Kidney (tissue), 14 donors: Measurements from ENCODE around the gene WWOX. TPM values are rescaled to one million over a fixed set of nuclear protein-coding genes. Genes with fewer than 3 reads are reported as not detected.

Experiments
- DNase-seq, 5 donors: peaks; one replicate each; pipeline ENCODE4 v3.0.0-alpha.2; 2013 to 2020
- FAIRE-seq: peaks from 2 replicates; lab custom pipeline; 2012; peaks lifted over from hg19 to GRCh38; lab: Jason Lieb, UNC
- H3K27ac ChIP-seq, 2 donors: one replicate each; pipeline ENCODE4 v1.7.0; 2013; ENCODE audit warnings: low read depth in 2 of 2, low read length in 2 of 2, inconsistent platforms in 1 of 2
- H3K27me3 ChIP-seq: one replicate; pipeline ENCODE4 v1.7.1; 2013; ENCODE audit warnings: low read length, inconsistent platforms; ENCODE audit not compliant: control insufficient read depth, insufficient read depth
- H3K36me3 ChIP-seq, 3 donors: one replicate each; pipeline versions ENCODE4 v1.7.0 to v1.7.1; 2013; ENCODE audit warnings: low read length in 3 of 3, control low read depth in 1 of 3, inconsistent platforms in 1 of 3; ENCODE audit not compliant: insufficient read depth in 3 of 3, control insufficient read depth in 2 of 3
- H3K4me1 ChIP-seq, 3 donors: one replicate each; pipeline versions ENCODE4 v1.7.0 to v1.7.1; 2013; ENCODE audit warnings: low read length in 3 of 3, inconsistent platforms in 1 of 3, low read depth in 1 of 3; ENCODE audit not compliant: control insufficient read depth in 2 of 3, insufficient read depth in 2 of 3
- H3K4me3 ChIP-seq, 3 donors: one replicate each; pipeline versions ENCODE4 v1.7.0 to v1.8.1; 2013; ENCODE audit warnings: low read length in 3 of 3, control low read depth in 1 of 3, inconsistent platforms in 1 of 3
- H3K9ac ChIP-seq, 3 donors: one replicate each; pipeline versions ENCODE4 v1.7.0 to v1.7.1; 2013; ENCODE audit warnings: low read length in 3 of 3, control low read depth in 1 of 3, inconsistent platforms in 1 of 3
- H3K9me3 ChIP-seq, 3 donors: one replicate each; pipeline versions ENCODE4 v1.7.0 to v1.7.1; 2013; ENCODE audit warnings: low read length in 3 of 3, control low read depth in 1 of 3, inconsistent platforms in 1 of 3; ENCODE audit not compliant: control insufficient read depth in 2 of 3, insufficient read depth in 1 of 3
- intact Hi-C: fragments of 100-400 bp; cut with DNase I; formaldehyde crosslinking; loops from one replicate; pipeline ENCODE4 v1.11.1; 2022
- polyA plus RNA-seq: library from polyadenylated mRNA; stranded (reverse); fragments of 350-450 nt; fragmentation: Illumina TruSeq; extraction: RNeasy Lipid Tissue Mini Kit (QIAGEN cat#74804); gene quantifications from one replicate; pipeline ENCODE4 v1.2.3, GENCODE V29; 2014; ENCODE audit warnings: low read depth, low replicate concordance; ENCODE audit not compliant: insufficient read depth
- total RNA-seq: library from RNA; stranded (reverse); fragmentation: NEBNext Ultra II Directional; extraction: Animal tissue kit (Norgen Biotek cat#: 25700); gene quantifications from one replicate; pipeline ENCODE4 v1.2.1, GENCODE V29; 2021
- TF ChIP-seq, protein P1 (sequence below): IDR thresholded peaks from 3 replicates; pipeline ENCODE4 v1.5.1; 2012; ENCODE audit warnings: mild to moderate bottlenecking, moderate library complexity, borderline replicate concordance; ENCODE audit not compliant: insufficient read depth; ENCODE audit errors: extremely low read depth
- donor health status: control.
- donor health status: control.
- donor health status: control.
- donor health status: control.
- donor health status: control.
- donor health status: DM: yes; HTN: yes; CAD: no.
- donor health status: Normal renal cell carcinoma (clear cell type).

The WWOX gene
- total and polyA plus RNA-seq, 2 donors from 2014 or later: 22.5 to 30.3 TPM

- FAIRE-seq: no peak
These were observed 349.3 kb downstream of the WWOX start for GRCh38 chr16:78448658-78449271.

GRCh38 chr16:78450255-78450654 lies 350.8 kb downstream of the WWOX start:
- FAIRE-seq: no peak
- TF ChIP-seq, protein P1, sequence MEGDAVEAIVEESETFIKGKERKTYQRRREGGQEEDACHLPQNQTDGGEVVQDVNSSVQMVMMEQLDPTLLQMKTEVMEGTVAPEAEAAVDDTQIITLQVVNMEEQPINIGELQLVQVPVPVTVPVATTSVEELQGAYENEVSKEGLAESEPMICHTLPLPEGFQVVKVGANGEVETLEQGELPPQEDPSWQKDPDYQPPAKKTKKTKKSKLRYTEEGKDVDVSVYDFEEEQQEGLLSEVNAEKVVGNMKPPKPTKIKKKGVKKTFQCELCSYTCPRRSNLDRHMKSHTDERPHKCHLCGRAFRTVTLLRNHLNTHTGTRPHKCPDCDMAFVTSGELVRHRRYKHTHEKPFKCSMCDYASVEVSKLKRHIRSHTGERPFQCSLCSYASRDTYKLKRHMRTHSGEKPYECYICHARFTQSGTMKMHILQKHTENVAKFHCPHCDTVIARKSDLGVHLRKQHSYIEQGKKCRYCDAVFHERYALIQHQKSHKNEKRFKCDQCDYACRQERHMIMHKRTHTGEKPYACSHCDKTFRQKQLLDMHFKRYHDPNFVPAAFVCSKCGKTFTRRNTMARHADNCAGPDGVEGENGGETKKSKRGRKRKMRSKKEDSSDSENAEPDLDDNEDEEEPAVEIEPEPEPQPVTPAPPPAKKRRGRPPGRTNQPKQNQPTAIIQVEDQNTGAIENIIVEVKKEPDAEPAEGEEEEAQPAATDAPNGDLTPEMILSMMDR: no peak

More at GRCh38 chr16:78448658-78449271, 349.3 kb downstream of the WWOX start:
- Histone ChIP-seq H3K4me1 (no peaks in the 10 kb centered on the region), H3K27me3 (no peaks in the 10 kb centered on the region), H3K9ac (no peak overlapping the region), H3K36me3 (no peaks in the 10 kb centered on the region), H3K4me3 (no peak overlapping the region), H3K9me3 (no peaks in the 10 kb centered on the region), H3K27ac (no peak overlapping the region)
- DNase-seq: no peak
- intact Hi-C loops: no loop called here
- TF ChIP-seq, protein P1: no peak

DNA sequence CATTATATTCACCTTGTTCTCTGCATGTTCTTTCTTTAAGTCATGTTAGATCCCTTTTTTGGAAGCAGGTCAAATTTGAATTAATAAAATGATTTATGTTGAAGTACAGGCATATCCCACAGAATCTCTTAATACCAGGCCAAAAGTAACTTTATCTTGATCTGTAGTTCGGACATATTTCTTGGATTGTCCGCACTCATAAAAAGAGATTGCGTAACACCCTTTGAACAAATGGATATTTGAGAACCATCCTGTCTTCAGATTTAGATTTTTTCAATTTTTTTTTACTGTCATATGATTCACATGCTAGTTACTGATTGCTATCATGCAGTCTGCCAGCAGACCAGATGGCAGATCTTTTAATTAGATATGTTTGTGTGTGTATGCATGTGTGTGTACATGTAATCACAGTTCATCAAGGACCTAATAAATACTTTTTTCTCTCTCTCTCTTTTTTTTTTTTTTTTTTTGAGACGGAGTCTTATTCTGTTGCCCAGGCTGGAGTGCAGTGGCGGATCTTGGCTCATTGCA lies 352.6 kb downstream of the WWOX start:
- intact Hi-C loops: no loop called here
- Histone ChIP-seq H3K9me3 (no peaks in the 10 kb centered on the region), H3K9ac (no peak overlapping the region), H3K36me3 (no peaks in the 10 kb centered on the region), H3K4me3 (no peak overlapping the region), H3K27ac (no peak overlapping the region), H3K27me3 (no peaks in the 10 kb centered on the region), H3K4me1 (no peaks in the 10 kb centered on the region)
- FAIRE-seq (no peak), DNase-seq (no peak)
- TF ChIP-seq, protein P1: no peak

More at GRCh38 chr16:78450255-78450654, 350.8 kb downstream of the WWOX start:
- Histone ChIP-seq H3K27ac (no peak overlapping the region), H3K9ac (no peak overlapping the region), H3K4me1 (no peaks in the 10 kb centered on the region), H3K27me3 (no peaks in the 10 kb centered on the region), H3K36me3 (no peaks in the 10 kb centered on the region), H3K9me3 (no peaks in the 10 kb centered on the region), H3K4me3 (no peak overlapping the region)
- no peak for DNase-seq
- intact Hi-C loops: no loop called here
